HG03469 (cell line): Measurements from ENCODE around the gene CD9.
"Not testable (repeated sequence)": the region's sequence is repeated elsewhere in the genome, so short reads cannot be mapped to it uniquely, and the experiment has no call there.

Experiments
- ATAC-seq: cut with Tn5 transposase; IDR thresholded peaks from one replicate; pipeline ENCODE4 v1.9.1; 2021; ENCODE audit warnings: mild to moderate bottlenecking, moderate library complexity, moderate number of reproducible peaks; ENCODE audit not compliant: unreplicated experiment

Gene CD9

GRCh38 chr12:6198556-6198955, 1.6 kb upstream of the CD9 start:
- ATAC-seq = no peak

- no peak for ATAC-seq
Observed at GRCh38 chr12:6198985-6199530, 1.1 kb upstream of the CD9 start.

GRCh38 chr12:6199531-6200255, 507 bp upstream of the CD9 start:
- no peak for ATAC-seq

GRCh38 chr12:6201213-6201608, 1.0 kb downstream of the CD9 start:
- no peak for ATAC-seq

GRCh38 chr12:6201826-6202225, 1.6 kb downstream of the CD9 start:
- no peak for ATAC-seq

- ATAC-seq = no peak
Observed at GRCh38 chr12:6202304-6202703, 2.1 kb downstream of the CD9 start.

GRCh38 chr12:6202846-6203245, 2.6 kb downstream of the CD9 start:
- no peak for ATAC-seq

- ATAC-seq = no peak
Observed at GRCh38 chr12:6203601-6204000, 3.4 kb downstream of the CD9 start.

GRCh38 chr12:6204533-6205143, 4.4 kb downstream of the CD9 start:
- ATAC-seq = no peak

- no peak for ATAC-seq
Observed at GRCh38 chr12:6205144-6205539, 4.9 kb downstream of the CD9 start.

GRCh38 chr12:6205761-6206160, 5.6 kb downstream of the CD9 start:
- no peak for ATAC-seq

GRCh38 chr12:6206327-6206726, 6.1 kb downstream of the CD9 start:
- ATAC-seq = no peak

- ATAC-seq = no peak
Observed at GRCh38 chr12:6207259-6207925, 7.2 kb downstream of the CD9 start.

GRCh38 chr12:6208130-6208529, 7.9 kb downstream of the CD9 start:
- no peak for ATAC-seq

GRCh38 chr12:6209428-6209827, 9.2 kb downstream of the CD9 start:
- ATAC-seq = not testable (repeated sequence)

GRCh38 chr12:6211421-6211869, 11.2 kb downstream of the CD9 start:
- ATAC-seq = no peak

- no peak for ATAC-seq
Observed at GRCh38 chr12:6212086-6212485, 11.9 kb downstream of the CD9 start.

- ATAC-seq = no peak
Observed at GRCh38 chr12:6213969-6214368, 13.8 kb downstream of the CD9 start.

GRCh38 chr12:6214633-6215032, 14.4 kb downstream of the CD9 start:
- no peak for ATAC-seq

GRCh38 chr12:6215120-6215807, 15.1 kb downstream of the CD9 start:
- no peak for ATAC-seq

- ATAC-seq = no peak
Observed at GRCh38 chr12:6215932-6216494, 15.8 kb downstream of the CD9 start.
